Heart left ventricle (tissue), 13 donors: ENCODE measurements around the gene HPSE2.

Experiments
- POLR2A ChIP-seq, 2 donors: fragments of 450-650 bp; IDR thresholded peaks; one replicate each; pipeline ENCODE4 v1.6.1; 2017; ENCODE audit warnings: antibody characterized with exemption in 2 of 2, mild to moderate bottlenecking in 2 of 2, moderate library complexity in 2 of 2
- TF ChIP-seq, protein P1 (sequence below), 12 donors: fragments of 200-600 bp; sonication (generic) in 4 of 12; IDR thresholded peaks; one replicate each; pipeline versions ENCODE4 v1.5.0 to v1.8.0; 2018 to 2022; ENCODE audit warnings: antibody characterized with exemption in 12 of 12, mild to moderate bottlenecking in 5 of 12
- donor health status: ischemic (EF 13 %, LVEDD 7.1; RV severe dilation, severe dysfunction).
- donor health status: DM: no; HTN: yes; CAD: no.
- donor health status: DM: no; HTN: no; CAD: no.
- donor health status: ischemic (EF 25% LVEDD 6.9; RV normal size, moderate dysfunction).
- donor health status: ischemic (EF 25% LVEDD 5.7; RV mildly dilated, moderate dysfunction).
- donor health status: ischemic (EF 35%, LVEDD 5.7; RV mildly dilated, moderate dysfunction).
- donor health status: nonischemic (EF 11% LVEDD 7.7; RV severe dilation, severe dysfunction).
- donor health status: DM: yes; HTN: yes; CAD: no.
- donor health status: PGD.
- donor health status: ischemic (EF 29% LVEDD 5.4; RV normal size, mild dysfunction).
- donor health status: nonischemic (EF 23%, LVEDD 6.1; RV moderate dilation, normal function).

- TF ChIP-seq, protein P1, sequence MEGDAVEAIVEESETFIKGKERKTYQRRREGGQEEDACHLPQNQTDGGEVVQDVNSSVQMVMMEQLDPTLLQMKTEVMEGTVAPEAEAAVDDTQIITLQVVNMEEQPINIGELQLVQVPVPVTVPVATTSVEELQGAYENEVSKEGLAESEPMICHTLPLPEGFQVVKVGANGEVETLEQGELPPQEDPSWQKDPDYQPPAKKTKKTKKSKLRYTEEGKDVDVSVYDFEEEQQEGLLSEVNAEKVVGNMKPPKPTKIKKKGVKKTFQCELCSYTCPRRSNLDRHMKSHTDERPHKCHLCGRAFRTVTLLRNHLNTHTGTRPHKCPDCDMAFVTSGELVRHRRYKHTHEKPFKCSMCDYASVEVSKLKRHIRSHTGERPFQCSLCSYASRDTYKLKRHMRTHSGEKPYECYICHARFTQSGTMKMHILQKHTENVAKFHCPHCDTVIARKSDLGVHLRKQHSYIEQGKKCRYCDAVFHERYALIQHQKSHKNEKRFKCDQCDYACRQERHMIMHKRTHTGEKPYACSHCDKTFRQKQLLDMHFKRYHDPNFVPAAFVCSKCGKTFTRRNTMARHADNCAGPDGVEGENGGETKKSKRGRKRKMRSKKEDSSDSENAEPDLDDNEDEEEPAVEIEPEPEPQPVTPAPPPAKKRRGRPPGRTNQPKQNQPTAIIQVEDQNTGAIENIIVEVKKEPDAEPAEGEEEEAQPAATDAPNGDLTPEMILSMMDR (IDR thresholded peaks at IDR 0.05), result no peak
- TF ChIP-seq POLR2A (IDR thresholded peaks at IDR 0.05), result no peak
Observed at GRCh38 chr10:98795467-98795866, 440.2 kb downstream of the HPSE2 start.
